ENCODE results near the gene LCOR. TPM values are rescaled to one million over a fixed set of nuclear protein-coding genes. Genes with fewer than 3 reads are reported as not detected.
"Not testable (repeated sequence)": the region's sequence is repeated elsewhere in the genome, so short reads cannot be mapped to it uniquely, and the experiment has no call there.

Gene LCOR
- total RNA-seq, 1 donor from 2014 or later, result 29.4 TPM

DNA sequence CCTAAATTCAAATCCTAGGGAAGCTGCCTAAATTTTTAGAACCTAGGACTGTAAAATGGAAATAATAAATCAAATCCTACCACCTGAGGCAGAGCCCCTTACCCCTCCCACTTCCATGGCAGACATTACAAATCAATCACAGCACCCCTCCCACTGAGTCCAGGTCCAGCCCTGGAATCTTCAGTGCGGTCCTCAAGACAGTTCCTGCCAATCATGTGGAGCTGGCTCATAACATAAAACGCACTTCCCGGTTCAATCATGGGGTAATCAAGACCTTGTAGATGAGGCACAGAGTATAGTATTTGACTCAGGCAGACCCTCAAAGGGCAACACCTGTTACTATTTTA is 196.7 kb downstream of the LCOR start:
- no peaks in the 10 kb centered on the region for H3K36me3 Mint-ChIP-seq (ENCODE audit: low read depth)
- DNase-seq (ENCODE audit: low spot score), result no peak
- peaks cover 19% of the 10 kb centered on the region for H3K27me3 Mint-ChIP-seq (ENCODE audit: low read depth)
- TF ChIP-seq, protein P1, sequence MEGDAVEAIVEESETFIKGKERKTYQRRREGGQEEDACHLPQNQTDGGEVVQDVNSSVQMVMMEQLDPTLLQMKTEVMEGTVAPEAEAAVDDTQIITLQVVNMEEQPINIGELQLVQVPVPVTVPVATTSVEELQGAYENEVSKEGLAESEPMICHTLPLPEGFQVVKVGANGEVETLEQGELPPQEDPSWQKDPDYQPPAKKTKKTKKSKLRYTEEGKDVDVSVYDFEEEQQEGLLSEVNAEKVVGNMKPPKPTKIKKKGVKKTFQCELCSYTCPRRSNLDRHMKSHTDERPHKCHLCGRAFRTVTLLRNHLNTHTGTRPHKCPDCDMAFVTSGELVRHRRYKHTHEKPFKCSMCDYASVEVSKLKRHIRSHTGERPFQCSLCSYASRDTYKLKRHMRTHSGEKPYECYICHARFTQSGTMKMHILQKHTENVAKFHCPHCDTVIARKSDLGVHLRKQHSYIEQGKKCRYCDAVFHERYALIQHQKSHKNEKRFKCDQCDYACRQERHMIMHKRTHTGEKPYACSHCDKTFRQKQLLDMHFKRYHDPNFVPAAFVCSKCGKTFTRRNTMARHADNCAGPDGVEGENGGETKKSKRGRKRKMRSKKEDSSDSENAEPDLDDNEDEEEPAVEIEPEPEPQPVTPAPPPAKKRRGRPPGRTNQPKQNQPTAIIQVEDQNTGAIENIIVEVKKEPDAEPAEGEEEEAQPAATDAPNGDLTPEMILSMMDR (IDR thresholded peaks at IDR 0.05), result no peak
- H3K27ac Mint-ChIP-seq (ENCODE audit: unreplicated experiment), result no peak overlapping the region
- H3K4me3 Mint-ChIP-seq (ENCODE audit: unreplicated experiment), result no peak overlapping the region
- peaks cover 18% of the 10 kb centered on the region for H3K4me1 Mint-ChIP-seq (ENCODE audit: low read depth)
- H3K9me3 Mint-ChIP-seq (ENCODE audit: low read depth), result peaks cover 5% of the 10 kb centered on the region

GRCh38 chr10:97029271-97029670 is 197.2 kb downstream of the LCOR start:
- TF ChIP-seq, protein P1 (IDR thresholded peaks at IDR 0.05), result no peak

DNA sequence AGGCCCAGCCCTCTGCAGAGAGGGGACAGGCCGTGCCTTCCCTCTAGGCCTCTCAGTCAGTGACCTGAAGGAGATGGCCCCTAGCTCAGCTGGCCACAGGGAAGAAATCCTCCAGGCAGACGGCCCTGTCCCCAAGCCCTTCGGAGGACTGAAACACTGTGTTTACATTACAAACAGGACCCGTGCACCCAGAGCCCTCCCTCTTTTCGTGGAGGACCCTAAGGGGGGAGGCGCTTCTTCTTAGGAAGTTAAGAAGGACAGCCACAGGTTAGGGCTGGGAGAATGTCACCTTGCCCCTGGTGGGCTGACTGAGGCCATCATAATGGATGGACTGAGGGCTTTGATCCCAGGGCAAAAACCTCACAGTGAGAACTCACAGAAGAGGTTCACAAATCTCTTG is 198.8 kb downstream of the LCOR start:
- no peak overlapping the region for H3K4me3 Mint-ChIP-seq (ENCODE audit: unreplicated experiment)
- H3K27ac Mint-ChIP-seq (ENCODE audit: unreplicated experiment), result no peak overlapping the region
- TF ChIP-seq, protein P1 (IDR thresholded peaks at IDR 0.05), result no peak
- no peaks in the 10 kb centered on the region for H3K36me3 Mint-ChIP-seq (ENCODE audit: low read depth)
- peaks cover 28% of the 10 kb centered on the region for H3K27me3 Mint-ChIP-seq (ENCODE audit: low read depth)
- no peak for DNase-seq (ENCODE audit: low spot score)
- H3K9me3 Mint-ChIP-seq (ENCODE audit: low read depth), result peaks cover 5% of the 10 kb centered on the region
- no peaks in the 10 kb centered on the region for H3K4me1 Mint-ChIP-seq (ENCODE audit: low read depth)

More at GRCh38 chr10:97029271-97029670, 197.2 kb downstream of the LCOR start:
- no peak for DNase-seq (ENCODE audit: low spot score)
- H3K27me3 Mint-ChIP-seq (ENCODE audit: low read depth), result peaks cover 19% of the 10 kb centered on the region
- H3K27ac Mint-ChIP-seq (ENCODE audit: unreplicated experiment), result no peak overlapping the region
- peaks cover 13% of the 10 kb centered on the region for H3K4me1 Mint-ChIP-seq (ENCODE audit: low read depth)
- no peaks in the 10 kb centered on the region for H3K36me3 Mint-ChIP-seq (ENCODE audit: low read depth)
- peaks cover 5% of the 10 kb centered on the region for H3K9me3 Mint-ChIP-seq (ENCODE audit: low read depth)
- H3K4me3 Mint-ChIP-seq (ENCODE audit: unreplicated experiment), result no peak overlapping the region

DNA sequence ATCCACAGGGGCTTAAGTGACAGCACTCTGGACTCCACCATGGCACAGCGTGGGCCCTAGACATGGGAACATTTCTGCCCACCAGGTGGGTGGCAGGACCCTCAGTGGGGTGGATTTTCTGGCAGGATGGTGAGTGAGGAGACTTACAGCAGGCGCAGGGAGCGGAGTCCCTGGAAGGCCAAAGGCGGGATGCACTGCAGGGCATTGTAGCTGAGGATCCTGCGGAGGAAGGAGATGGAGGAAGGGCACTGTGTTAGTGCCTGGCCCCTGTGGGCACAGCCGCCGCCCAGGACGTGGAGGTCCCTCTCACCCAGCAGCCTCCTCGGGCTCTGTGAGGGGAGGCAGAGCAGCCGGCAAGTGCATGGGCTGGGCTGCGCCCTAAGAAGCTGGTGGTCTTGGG is 199.4 kb downstream of the LCOR start:
- H3K4me3 Mint-ChIP-seq (ENCODE audit: unreplicated experiment), result no peak overlapping the region
- no peaks in the 10 kb centered on the region for H3K36me3 Mint-ChIP-seq (ENCODE audit: low read depth)
- peaks cover 5% of the 10 kb centered on the region for H3K9me3 Mint-ChIP-seq (ENCODE audit: low read depth)
- DNase-seq (ENCODE audit: low spot score), result no peak
- TF ChIP-seq, protein P1 (IDR thresholded peaks at IDR 0.05), result no peak
- peaks cover 32% of the 10 kb centered on the region for H3K27me3 Mint-ChIP-seq (ENCODE audit: low read depth)
- no peaks in the 10 kb centered on the region for H3K4me1 Mint-ChIP-seq (ENCODE audit: low read depth)
- no peak overlapping the region for H3K27ac Mint-ChIP-seq (ENCODE audit: unreplicated experiment)

DNA sequence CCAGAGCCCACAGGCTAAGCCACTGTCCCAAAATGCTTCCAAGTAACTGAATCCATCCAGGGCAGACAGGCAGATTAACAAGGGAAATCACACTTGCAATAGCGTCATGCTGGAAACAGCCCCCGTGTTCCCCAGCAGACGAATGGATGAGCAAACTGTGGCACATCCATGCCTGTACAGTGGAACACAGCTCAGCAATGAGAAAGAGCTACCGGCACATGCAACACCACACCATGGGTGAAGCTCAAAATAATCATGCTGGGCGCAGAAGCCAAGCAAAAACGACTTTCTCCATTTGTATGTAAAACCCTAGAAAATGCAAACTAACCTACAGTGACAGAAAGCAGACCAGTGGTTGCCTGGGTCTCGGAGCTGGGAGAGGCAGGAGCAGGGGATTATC is 200.5 kb downstream of the LCOR start:
- TF ChIP-seq, protein P1 (IDR thresholded peaks at IDR 0.05), result no peak
- peaks cover 6% of the 10 kb centered on the region for H3K4me1 Mint-ChIP-seq (ENCODE audit: low read depth)
- peaks cover 5% of the 10 kb centered on the region for H3K9me3 Mint-ChIP-seq (ENCODE audit: low read depth)
- no peak overlapping the region for H3K4me3 Mint-ChIP-seq (ENCODE audit: unreplicated experiment)
- peaks cover 32% of the 10 kb centered on the region for H3K27me3 Mint-ChIP-seq (ENCODE audit: low read depth)
- H3K27ac Mint-ChIP-seq (ENCODE audit: unreplicated experiment), result no peak overlapping the region
- no peak for DNase-seq (ENCODE audit: low spot score)
- no peaks in the 10 kb centered on the region for H3K36me3 Mint-ChIP-seq (ENCODE audit: low read depth)

- Mint-ChIP-seq H3K4me1 (ENCODE audit: low read depth) (peaks cover 12% of the 10 kb centered on the region), H3K27me3 (ENCODE audit: low read depth) (peaks cover 29% of the 10 kb centered on the region)
- not testable (repeated sequence) for H3K4me3 Mint-ChIP-seq (ENCODE audit: unreplicated experiment); H3K27ac Mint-ChIP-seq (ENCODE audit: unreplicated experiment); DNase-seq (ENCODE audit: low spot score); H3K9me3 Mint-ChIP-seq (ENCODE audit: low read depth); H3K36me3 Mint-ChIP-seq (ENCODE audit: low read depth)
Observed at GRCh38 chr10:97033841-97034240, 201.7 kb downstream of the LCOR start.
